CD4-positive, alpha-beta T cell treated with Interleukin-15 for 4 hours (primary cell): Measurements from ENCODE around the gene TDRD7.

Experiments used
- DNase-seq: peaks from one replicate; pipeline ENCODE4 v3.0.0-alpha.2; 2020; ENCODE audit warnings: low spot score

TDRD7 gene, protein sequence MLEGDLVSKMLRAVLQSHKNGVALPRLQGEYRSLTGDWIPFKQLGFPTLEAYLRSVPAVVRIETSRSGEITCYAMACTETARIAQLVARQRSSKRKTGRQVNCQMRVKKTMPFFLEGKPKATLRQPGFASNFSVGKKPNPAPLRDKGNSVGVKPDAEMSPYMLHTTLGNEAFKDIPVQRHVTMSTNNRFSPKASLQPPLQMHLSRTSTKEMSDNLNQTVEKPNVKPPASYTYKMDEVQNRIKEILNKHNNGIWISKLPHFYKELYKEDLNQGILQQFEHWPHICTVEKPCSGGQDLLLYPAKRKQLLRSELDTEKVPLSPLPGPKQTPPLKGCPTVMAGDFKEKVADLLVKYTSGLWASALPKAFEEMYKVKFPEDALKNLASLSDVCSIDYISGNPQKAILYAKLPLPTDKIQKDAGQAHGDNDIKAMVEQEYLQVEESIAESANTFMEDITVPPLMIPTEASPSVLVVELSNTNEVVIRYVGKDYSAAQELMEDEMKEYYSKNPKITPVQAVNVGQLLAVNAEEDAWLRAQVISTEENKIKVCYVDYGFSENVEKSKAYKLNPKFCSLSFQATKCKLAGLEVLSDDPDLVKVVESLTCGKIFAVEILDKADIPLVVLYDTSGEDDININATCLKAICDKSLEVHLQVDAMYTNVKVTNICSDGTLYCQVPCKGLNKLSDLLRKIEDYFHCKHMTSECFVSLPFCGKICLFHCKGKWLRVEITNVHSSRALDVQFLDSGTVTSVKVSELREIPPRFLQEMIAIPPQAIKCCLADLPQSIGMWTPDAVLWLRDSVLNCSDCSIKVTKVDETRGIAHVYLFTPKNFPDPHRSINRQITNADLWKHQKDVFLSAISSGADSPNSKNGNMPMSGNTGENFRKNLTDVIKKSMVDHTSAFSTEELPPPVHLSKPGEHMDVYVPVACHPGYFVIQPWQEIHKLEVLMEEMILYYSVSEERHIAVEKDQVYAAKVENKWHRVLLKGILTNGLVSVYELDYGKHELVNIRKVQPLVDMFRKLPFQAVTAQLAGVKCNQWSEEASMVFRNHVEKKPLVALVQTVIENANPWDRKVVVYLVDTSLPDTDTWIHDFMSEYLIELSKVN

GRCh38 chr9:97411789-97412625, at the start of gene TDRD7:
Gene TDRD7, plus strand, starts transcription at chr9:97412096. Its CDS starts 16,370 bp downstream, at chr9:97428466.
- DNase-seq, result peak; percentile 93

DNA sequence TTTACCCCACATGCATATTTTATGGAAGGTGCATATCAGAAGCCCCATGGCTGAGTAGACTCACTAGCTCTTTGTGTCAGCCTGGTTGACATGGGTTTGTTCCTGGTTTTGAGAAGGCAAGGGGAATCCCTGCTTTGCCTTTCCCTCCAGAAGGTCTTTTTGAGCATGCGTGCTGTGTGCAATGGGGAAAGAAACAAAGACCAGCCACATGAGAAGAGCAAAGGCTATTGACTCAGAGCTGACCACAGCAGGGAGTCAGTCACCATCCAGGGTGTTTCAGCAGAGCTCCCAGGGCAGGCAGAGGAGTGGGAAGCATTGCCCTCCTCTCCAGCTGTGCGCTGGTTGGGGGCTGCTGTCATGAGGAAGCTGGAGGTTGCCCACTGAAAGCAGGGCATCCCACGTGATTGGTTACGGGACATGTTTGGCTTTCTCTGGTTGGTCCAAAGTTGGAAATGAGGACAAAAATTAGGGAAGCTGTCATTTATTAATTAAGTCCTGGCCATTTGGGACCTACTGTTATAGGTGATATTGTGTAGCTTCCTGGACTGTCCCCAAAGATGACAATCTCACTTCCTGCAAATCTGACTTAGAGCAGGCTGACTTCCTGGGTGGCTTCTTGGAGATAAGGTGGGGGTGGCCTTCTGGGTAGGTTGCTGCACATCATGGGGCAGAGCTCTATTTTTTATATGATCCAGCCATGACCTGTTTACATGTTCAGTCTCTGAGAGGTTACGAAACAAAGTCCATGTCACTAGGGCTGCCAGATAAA, 48.9 kb upstream of the TDRD7 start:
- DNase-seq, result no peak

DNA sequence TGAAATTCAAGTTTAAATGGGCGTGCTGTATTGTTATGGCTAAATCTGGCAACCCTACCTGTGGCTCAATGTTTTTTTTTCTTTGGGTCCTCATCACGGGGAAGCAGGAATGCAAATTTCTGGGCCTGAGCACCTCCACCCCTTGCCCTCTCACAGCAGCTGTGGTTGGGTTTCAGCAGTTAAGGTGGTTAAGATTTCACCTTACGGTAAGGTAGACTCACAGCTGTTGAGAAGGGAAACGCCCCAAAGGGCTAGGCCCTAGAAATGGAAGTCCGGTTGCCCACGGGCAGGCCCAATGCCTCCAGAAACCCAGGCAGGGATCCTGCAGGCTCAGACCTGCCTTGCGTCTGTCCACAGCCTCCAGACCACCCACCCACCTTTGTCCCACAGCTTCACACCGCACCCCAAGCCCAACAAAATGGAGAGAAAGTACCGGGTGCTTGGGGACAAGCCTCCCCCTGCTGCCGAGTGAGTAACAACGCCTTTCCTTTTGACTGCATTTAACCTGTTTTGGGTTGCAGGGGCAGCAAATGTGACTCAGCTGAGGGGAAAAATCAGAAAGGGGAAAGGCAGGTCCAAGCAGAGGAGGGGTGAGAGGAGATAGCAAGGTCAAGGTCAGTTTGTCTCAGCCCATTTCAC, 48.1 kb upstream of the TDRD7 start:
- DNase-seq, result no peak

DNA sequence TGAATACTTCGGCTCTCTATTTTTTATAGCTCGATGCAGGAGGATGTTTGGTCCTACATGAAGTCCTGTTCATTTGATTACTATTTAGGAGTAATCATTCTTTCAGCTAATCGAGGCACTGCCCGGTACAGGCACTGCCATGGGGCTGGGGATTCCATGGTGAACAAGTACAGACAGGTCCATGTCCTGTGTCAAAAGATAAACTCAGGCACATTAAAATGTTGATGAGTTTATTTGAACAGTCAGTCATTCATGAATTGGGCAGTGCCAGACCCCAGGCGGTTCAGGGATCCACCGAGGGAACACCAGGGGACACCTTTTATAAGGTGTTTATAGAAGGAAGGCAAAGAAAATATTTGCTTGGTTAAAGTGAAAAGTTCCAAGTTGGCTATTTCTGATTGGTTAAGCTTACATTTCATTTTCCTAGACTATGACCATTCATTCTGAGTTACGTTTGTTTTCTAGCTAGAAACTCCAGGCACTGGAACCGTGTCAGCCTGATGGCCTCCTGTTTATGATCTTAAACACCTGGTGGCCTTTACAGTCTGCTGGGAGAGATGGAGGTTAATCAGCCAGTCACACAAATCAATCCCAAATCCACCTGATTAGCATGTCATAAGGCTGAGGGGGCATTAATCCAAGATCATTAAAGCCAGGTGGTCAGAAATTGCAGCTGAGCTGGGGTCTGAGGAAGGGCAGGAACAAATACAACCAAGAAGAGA, 47.0 kb upstream of the TDRD7 start:
- DNase-seq, result no peak

DNA sequence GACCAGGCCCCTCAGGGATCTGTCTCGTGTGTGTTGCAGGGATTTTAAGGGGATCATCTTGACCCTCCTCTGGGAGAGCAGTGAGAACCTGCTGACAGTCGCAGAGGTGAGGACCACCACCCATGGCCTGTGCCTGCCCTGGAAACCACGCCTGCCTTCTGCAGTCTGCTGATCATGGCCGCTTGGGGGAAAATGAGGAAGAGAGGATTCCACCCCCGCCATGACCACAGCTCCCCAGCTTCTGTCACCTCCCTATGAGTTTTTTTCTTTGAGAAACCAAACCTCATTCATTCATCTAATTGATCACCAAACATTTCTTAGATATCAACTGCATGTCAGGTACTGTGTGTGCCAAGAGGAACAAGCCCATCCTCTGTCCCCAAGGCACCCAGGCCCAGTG, 46.3 kb upstream of the TDRD7 start:
- DNase-seq, result no peak

- DNase-seq, result no peak
Measured at GRCh38 chr9:97366476-97366875, 45.4 kb upstream of the TDRD7 start.

- no peak for DNase-seq
Measured at GRCh38 chr9:97366889-97367288, 45.0 kb upstream of the TDRD7 start.

DNA sequence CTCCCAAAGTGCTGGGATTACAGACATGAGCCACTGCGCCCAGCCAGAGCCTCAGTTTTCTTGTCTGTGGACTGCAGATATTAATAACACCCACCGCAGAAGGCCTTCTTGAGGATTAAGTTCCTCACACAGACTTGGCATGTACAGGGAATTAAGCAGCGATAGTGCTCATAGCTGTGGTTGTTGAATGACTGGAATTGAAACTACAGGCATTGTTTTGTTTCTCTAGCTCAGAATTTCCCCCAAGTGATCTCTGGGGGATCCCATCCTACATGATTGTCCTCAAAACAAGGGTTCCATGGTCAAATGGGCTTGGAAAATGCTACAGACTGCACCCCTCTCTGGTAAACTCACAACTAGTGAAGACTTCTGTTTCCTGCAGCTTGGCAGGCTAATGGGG, 44.2 kb upstream of the TDRD7 start:
- DNase-seq, result no peak

DNA sequence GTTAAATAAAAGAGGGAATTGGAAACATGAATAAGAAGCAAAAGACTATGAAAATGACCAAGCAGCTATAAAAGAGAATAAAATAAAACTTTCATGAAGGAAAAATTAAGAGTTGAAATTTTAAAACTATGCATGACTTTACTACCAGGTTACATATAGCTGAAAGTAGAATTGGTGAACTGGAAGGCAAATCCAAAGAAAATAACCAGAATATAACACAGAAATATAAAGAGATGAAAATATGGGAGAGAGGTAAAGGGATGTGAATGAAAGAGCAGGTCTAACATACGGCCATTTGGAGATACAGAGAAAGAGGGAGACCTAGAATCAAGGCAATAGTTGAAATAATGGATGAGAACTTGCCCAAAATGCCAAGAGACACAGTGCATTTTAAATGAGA, 42.9 kb upstream of the TDRD7 start:
- DNase-seq, result no peak

DNA sequence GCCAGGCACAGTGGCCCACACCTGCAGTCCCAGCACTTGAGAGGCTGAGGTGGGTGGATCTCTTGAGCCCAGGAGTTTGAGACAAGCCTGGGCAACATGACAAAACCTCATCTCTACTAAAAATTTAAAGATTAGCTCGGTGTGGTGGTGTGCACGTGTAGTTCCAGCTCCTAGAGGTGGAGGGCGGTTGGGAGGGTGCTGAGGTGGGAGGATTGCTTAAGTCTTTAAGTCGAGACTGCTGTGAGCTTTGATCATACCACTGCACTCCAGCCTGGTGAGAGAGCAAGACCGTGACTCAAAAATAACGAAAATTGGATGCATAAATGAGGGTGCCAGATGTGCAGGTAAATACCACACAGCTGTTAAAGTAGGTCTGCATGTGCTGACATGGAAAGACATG, 39.3 kb upstream of the TDRD7 start:
- DNase-seq, result no peak

- no peak for DNase-seq
Measured at GRCh38 chr9:97373331-97373730, 38.6 kb upstream of the TDRD7 start.

- no peak for DNase-seq
Measured at GRCh38 chr9:97374811-97375210, 37.1 kb upstream of the TDRD7 start.

GRCh38 chr9:97376902-97377301, 35.0 kb upstream of the TDRD7 start:
- DNase-seq, result no peak

DNA sequence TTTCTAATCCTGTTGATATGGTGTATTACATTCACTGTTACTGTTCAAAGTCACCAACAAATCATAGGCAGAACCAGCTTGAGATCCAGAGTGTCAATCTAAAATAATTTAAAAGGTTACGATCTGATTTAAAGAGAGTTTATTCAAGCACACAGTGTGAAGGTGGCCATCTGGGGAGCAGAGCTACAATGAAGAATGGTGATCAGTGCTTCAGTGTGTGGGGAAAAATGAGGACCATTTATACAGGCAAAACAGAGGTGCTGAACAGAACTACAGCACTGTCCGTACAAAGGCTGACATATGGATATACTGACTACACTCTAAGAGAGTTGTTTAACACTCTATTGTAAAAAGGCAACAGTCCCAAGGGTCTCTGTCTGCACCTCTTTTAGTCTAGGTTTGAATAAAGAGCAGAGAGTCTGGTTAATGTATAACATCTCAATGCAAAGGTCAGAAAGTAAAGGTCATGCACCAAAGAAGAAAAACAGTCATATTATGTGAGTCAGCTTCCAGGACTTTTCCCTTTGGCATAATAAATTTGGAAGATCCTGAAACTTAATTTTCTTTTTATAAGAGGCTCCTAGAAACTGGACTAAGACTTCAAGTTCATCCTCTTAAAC, 29.7 kb upstream of the TDRD7 start:
- DNase-seq, result no peak

DNA sequence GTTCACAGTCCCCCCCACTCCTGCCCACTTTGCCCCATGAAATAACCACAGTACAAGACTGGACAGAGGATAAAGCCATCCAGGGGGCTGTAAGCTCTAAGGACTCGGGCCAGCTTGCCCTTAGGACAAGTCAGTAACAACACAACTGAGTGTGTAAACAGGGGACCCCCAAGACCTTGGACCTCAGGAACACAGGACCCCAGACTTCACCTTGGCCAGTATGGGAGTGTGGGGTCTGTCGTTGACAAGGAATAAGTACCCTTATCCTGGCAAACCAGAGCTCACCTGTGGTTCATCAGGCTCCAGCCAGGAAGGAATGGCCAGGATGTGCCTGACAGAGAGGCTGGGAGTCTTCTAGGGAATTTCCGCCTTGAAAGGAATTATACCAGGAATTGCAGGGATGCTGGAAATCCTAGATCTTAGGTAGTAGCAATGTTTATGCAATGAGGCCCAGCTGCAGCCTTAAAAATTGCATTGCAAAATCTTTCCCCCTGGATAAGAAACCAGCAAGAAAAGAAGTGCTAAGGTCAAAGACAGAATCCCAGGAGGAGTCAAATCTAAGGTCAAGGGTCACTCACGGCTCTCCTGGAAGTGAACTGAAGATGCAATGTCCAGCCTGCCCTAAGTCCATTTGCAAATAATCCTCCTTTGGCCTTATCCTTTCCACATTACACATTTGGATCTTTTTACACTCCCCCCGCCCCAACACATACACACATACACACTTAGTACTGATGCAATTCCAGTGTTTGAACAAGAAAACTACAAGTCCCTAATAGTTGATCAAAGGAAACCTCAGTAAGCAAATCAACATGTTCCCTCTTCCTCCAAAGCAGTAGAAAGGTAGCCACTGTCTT, 27.3 kb upstream of the TDRD7 start:
- DNase-seq, result no peak

GRCh38 chr9:97385626-97386264, 26.2 kb upstream of the TDRD7 start:
- no peak for DNase-seq

GRCh38 chr9:97386265-97386633, 25.6 kb upstream of the TDRD7 start:
- DNase-seq, result no peak
